Endothelial cell of umbilical vein (primary cell): ENCODE data around the gene PPP2R5B. TPM values are rescaled to one million over a fixed set of nuclear protein-coding genes. Genes with fewer than 3 reads are reported as not detected.

Source experiments
- BruUV-seq: library from RNA; stranded (reverse); fragments of 400-500 nt; replicated peaks from 2 replicates; lab custom pipeline; 2021; lab: Mats Ljungman, UMichigan
- CTCF ChIA-PET: fragments of 300-600, 350-600 bp; sonication (Branson Sonifier 250); formaldehyde crosslinking; loops from one replicate; lab custom pipeline; 2021; ENCODE audit warnings: antibody characterized with exemption, inconsistent platforms; lab: Charles Lee
- POLR2A ChIA-PET: fragments of 300-600, 350-600 bp; sonication (Branson Sonifier 250); formaldehyde crosslinking; loops from one replicate; lab custom pipeline; 2021; ENCODE audit warnings: antibody characterized with exemption, inconsistent platforms; lab: Charles Lee
- DNase-seq: peaks from one replicate; pipeline ENCODE4 v3.0.0-alpha.2; 2011; ENCODE audit warnings: low read depth, low spot score
- FAIRE-seq: peaks from 2 replicates; lab custom pipeline; 2011; peaks lifted over from hg19 to GRCh38; lab: Jason Lieb, UNC
- H2AFZ ChIP-seq: 2 replicates; pipeline ENCODE4 v1.6.0; 2012; ENCODE audit warnings: low read depth, low read length, control low read depth, inconsistent platforms
- H3K27ac ChIP-seq: 2 replicates; pipeline ENCODE4 v1.5.1; 2011; ENCODE audit warnings: low read depth, mild to moderate bottlenecking, control low read depth, low read length, moderate library complexity; ENCODE audit not compliant: insufficient read depth
- H3K27me3 ChIP-seq, 2 experiments: 2 replicates each; pipeline versions ENCODE4 v1.6.0 to v1.6.1; 2011; ENCODE audit warnings: low read length in 2 of 2, mixed read lengths in 1 of 2; ENCODE audit not compliant: control insufficient read depth in 2 of 2, insufficient read depth in 2 of 2
- H3K36me3 ChIP-seq, 2 experiments: 2 replicates in 1 of 2; 3 replicates in 1 of 2; pipeline ENCODE4 v1.5.1; 2011; ENCODE audit warnings: low read length in 2 of 2, mild to moderate bottlenecking in 1 of 2, moderate library complexity in 1 of 2; ENCODE audit not compliant: control insufficient read depth in 2 of 2, insufficient read depth in 2 of 2; ENCODE audit errors: extremely low read depth in 1 of 2
- H3K4me1 ChIP-seq: 3 replicates; pipeline ENCODE4 v1.5.1; 2011; ENCODE audit warnings: mild to moderate bottlenecking, low read length; ENCODE audit not compliant: control insufficient read depth, insufficient read depth; ENCODE audit errors: extremely low read depth
- H3K4me2 ChIP-seq: 2 replicates; pipeline ENCODE4 v1.6.1; 2011; ENCODE audit warnings: low read length, control low read depth, mixed read lengths; ENCODE audit not compliant: insufficient read depth
- H3K4me3 ChIP-seq, 3 experiments: fragments of 200-600 bp in 1 of 3; sonication (generic), shearing (Covaris generic) in 1 of 3; replicated peaks in 1 of 3; 2 replicates each; pipeline ENCODE4 v1.5.1; 2011 to 2016; ENCODE audit warnings: control low read depth in 3 of 3, low read length in 3 of 3, mild to moderate bottlenecking in 2 of 3, inconsistent platforms in 1 of 3, low read depth in 1 of 3, moderate library complexity in 1 of 3; ENCODE audit not compliant: insufficient read depth in 1 of 3
- H3K79me2 ChIP-seq: 2 replicates; pipeline ENCODE4 v1.6.0; 2012; ENCODE audit warnings: low read length, inconsistent platforms; ENCODE audit not compliant: control insufficient read depth, insufficient read depth
- H3K9ac ChIP-seq: replicated peaks from 2 replicates; pipeline ENCODE3; 2011; ENCODE audit warnings: low read length, control low read depth; ENCODE audit not compliant: insufficient read depth; ENCODE audit errors: extremely low read depth
- H3K9me1 ChIP-seq: replicated peaks from 3 replicates; pipeline ENCODE4 v1.6.0; 2011; ENCODE audit warnings: mild to moderate bottlenecking, low read length; ENCODE audit not compliant: control insufficient read depth, insufficient read depth; ENCODE audit errors: extremely low read depth
- H3K9me3 ChIP-seq: replicated peaks from 2 replicates; pipeline ENCODE4 v1.5.1; 2012; ENCODE audit warnings: low read length, inconsistent platforms; ENCODE audit not compliant: control insufficient read depth, insufficient read depth
- H4K20me1 ChIP-seq: replicated peaks from 2 replicates; pipeline ENCODE3; 2011; ENCODE audit warnings: mild to moderate bottlenecking, low read length; ENCODE audit not compliant: control insufficient read depth, insufficient read depth; ENCODE audit errors: extremely low read depth
- EZH2 ChIP-seq: IDR thresholded peaks from 2 replicates; pipeline ENCODE4 v1.6.1; 2012; ENCODE audit warnings: borderline replicate concordance, low read depth, mild to moderate bottlenecking, moderate library complexity, low read length, inconsistent platforms; ENCODE audit not compliant: severe bottlenecking
- JUN ChIP-seq: IDR thresholded peaks from 2 replicates; pipeline ENCODE4 v1.6.1; 2011; ENCODE audit warnings: borderline replicate concordance, low read depth; ENCODE audit not compliant: insufficient read length, insufficient read depth
- MAX ChIP-seq: IDR thresholded peaks from 2 replicates; pipeline ENCODE4 v1.6.1; 2011; ENCODE audit not compliant: insufficient read depth, insufficient read length
- POLR2AphosphoS5 ChIP-seq: IDR thresholded peaks from 2 replicates; pipeline ENCODE4 v1.6.1; 2012; ENCODE audit warnings: low read depth, mild to moderate bottlenecking, control low read depth, low read length, moderate library complexity; ENCODE audit not compliant: insufficient read depth
- dilution Hi-C: fragments of 300-500 bp; cut with MboI; formaldehyde crosslinking; loops from one replicate; pipeline ENCODE4 v1.15.0; 2019; ENCODE audit warnings: low sequenced_read_pairs; ENCODE audit not compliant: extremely low pct_ligation_motif_present
- intact Hi-C: fragments of 100-400 bp; cut with micrococcal nuclease; formaldehyde crosslinking; loops from one replicate; pipeline ENCODE4 v1.10.0; 2022
- polyA plus RNA-seq, 4 experiments: library from polyadenylated mRNA; depleted of rRNA in 3 of 4; stranded (reverse) in 3 of 4; unstranded in 1 of 4; fragments of >200 nt; gene quantifications; 2 replicates each; pipeline versions ENCODE4 v1.2.1 to v1.2.3, GENCODE V29; 2011 to 2012; ENCODE audit warnings: missing spikeins in 1 of 4
- total RNA-seq: library from RNA; stranded (reverse); gene quantifications from 2 replicates; pipeline ENCODE4 v1.2.3, GENCODE V29; 2021

Gene PPP2R5B
- total and polyA plus RNA-seq, 2 donors (not counting 3 experiments of a cell fraction or from before 2014, with no cell fraction given) = 17.6 to 17.8 TPM

- H3K9me3 ChIP-seq = no peaks in the 10 kb centered on the region
- TF ChIP-seq JUN (no peak), MAX (peak; percentile 69), POLR2AphosphoS5 (peak; percentile 52)
- no peaks in the 10 kb centered on the region for H3K9me1 ChIP-seq
- POLR2A ChIA-PET = no interaction called here
- H2AFZ ChIP-seq = peak within 1 kb of the TSS; percentile 89
- H3K9ac ChIP-seq = no peak within 1 kb of the TSS
- H3K27ac ChIP-seq = no peak within 1 kb of the TSS
- FAIRE-seq (peak; percentile 94), DNase-seq (peak; percentile 90)
- dilution Hi-C loops = no loop called here
- H3K4me1 ChIP-seq = peaks cover 15% of the 10 kb centered on the region
- peak within 1 kb of the TSS; percentile 66 for H3K4me2 ChIP-seq
- BruUV-seq = no TSS peak
- no peaks in the 10 kb centered on the region for H4K20me1 ChIP-seq
- intact Hi-C loops = loop anchor here (5.0 kb wide), 1 partner anchor 54 kb away; the partner anchor contains the start of gene ATG2A
- CTCF ChIA-PET = interaction anchor here (0.9 to 1.8 kb wide), 5 partner anchors 25 to 127 kb away, joined by 3 to 10 read pairs (median 5); partner anchors contain the start of genes ARL2, BATF2 and CDC42BPG
- H3K27me3 ChIP-seq = no peaks in the 10 kb centered on the region
- H3K4me3 ChIP-seq = peak within 1 kb of the TSS in 2 of 3 experiments; percentile 8 to 19
- no peaks in the 10 kb centered on the region for H3K36me3 ChIP-seq
- no peaks in the 10 kb centered on the region for H3K79me2 ChIP-seq
Measured at GRCh38 chr11:64971421-64972233, 47.1 kb downstream of the PPP2R5B start, which contains the start of gene MAJIN. Gene MAJIN, minus strand, starts transcription at chr11:64972108. Its CDS starts 12,703 bp downstream, at chr11:64959405.

GRCh38 chr11:64974124-64974523 lies 49.6 kb downstream of the PPP2R5B start:
- ChIA-PET CTCF (interaction anchor here (1.0 kb wide), 1 partner anchor 23 kb away, joined by 3 read pairs; the partner anchor contains the start of gene BATF2), POLR2A (no interaction called here)
- Histone ChIP-seq H3K9me3 (no peaks in the 10 kb centered on the region), H3K27me3 (no peaks in the 10 kb centered on the region), H2AFZ (no peak overlapping the region), H3K79me2 (no peaks in the 10 kb centered on the region), H3K4me3 (no peak overlapping the region), H3K27ac (no peak overlapping the region), H3K36me3 (no peaks in the 10 kb centered on the region), H3K9ac (no peak overlapping the region), H3K9me1 (no peaks in the 10 kb centered on the region), H4K20me1 (no peaks in the 10 kb centered on the region), H3K4me2 (no peak overlapping the region), H3K4me1 (peaks cover 15% of the 10 kb centered on the region)
- FAIRE-seq (no peak), DNase-seq (no peak)
- no TSS peak for BruUV-seq
- intact Hi-C loops (loop anchor here (5.0 kb wide), 1 partner anchor 57 kb away; the partner anchor contains the start of gene ATG2A), dilution Hi-C loops (no loop called here)
- no peak for TF ChIP-seq EZH2
